NCI-H2107 treated with DMSO at 0.1 percent for 48 hours (cell line): Measurements from ENCODE around the gene PITRM1.
"Not testable (repeated sequence)": the region's sequence is repeated elsewhere in the genome, so short reads cannot be mapped to it uniquely, and the experiment has no call there.

Source experiments
- DNase-seq: peaks from one replicate; lab custom pipeline; 2025; ENCODE audit not compliant: unreplicated experiment; lab: John Stamatoyannopoulos, UW

The PITRM1 gene

GRCh38 chr10:3123571-3124411, 48.8 kb downstream of the PITRM1 start:
- DNase-seq = no peak

DNA sequence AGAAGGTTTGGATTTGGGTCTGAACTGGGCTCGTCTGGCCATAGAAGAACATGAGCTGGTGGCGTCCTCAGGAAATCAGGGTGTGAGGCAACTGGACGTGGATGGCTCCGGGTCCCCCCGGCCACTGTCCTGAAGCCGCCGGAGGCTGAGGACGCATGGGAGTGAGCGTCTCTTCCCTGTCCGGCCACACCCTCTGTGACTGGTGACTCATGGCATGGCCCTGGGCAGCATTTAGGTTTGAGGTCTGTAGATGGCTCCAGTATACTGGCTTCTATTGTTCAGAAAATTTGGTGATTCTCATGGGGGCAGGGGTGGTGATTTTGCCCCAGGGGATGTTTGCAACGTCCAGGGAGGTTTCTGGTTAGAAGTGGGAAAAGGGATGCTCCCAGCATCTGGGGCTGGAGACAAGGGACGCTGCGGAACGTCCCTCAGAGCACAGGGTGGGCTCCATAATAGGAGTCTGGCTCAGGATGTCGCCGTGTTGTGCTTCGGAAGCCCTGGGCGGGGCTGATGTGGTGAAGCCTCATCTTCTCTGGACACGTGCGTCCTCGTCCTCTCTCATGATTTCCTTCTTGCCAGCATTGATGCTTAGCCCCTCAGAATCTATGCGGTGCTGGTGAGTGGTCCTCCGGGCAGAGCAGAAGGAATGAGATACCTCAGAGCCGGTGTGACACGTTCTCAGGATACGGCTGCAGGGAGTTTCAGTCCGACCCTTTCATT, 49.9 kb downstream of the PITRM1 start:
- no peak for DNase-seq

DNA sequence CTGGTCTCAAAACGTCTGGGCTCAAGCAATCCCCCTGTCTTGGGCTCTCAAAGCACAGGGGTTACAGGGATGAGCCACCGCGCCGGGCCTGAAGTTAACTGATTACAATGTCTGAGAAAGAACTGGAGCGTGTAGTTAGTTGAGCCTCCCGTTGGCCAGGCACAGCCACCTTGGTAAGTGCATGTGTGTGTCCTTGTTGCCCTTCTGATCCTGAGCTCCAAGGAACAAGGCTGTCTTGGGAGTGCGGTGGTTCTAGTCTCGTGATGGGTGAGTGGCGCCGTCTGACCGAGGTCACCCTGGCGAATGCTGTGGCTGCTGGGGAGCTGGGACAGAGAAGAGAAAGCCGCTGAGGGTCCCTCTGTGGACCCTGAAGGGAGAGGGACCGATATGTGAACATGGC, 50.5 kb downstream of the PITRM1 start:
- no peak for DNase-seq

DNA sequence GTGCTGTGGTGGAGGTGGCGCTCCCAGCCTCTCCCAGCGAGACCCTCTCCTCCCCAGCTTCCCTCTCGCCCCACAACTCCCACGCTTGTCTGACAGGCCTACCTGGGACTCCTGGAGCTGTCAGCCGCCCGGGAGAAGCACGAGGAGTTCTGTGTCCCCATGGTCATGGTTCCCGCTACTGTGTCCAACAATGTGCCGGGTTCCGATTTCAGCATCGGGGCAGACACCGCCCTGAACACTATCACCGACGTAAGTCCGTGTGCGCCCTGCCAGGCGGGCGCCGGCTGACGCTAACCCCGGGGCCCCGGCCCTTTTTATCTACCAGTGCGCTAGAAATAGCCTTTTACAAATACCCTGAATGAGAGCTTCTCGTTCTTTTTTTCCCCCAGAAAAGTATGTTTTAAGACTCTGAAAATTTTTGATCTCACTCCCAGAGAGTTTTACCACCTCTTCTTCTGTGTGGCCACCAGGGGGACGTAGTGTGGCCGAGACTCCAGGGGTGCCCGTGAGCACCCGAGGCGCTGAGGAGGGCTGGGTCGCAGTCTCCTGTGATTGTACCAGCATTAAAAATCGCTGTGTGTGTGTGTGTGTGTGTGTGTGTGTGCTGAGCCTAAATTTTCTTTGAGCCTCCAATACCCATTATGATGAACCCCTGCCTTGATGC, 52.7 kb downstream of the PITRM1 start:
- no peak for DNase-seq

DNA sequence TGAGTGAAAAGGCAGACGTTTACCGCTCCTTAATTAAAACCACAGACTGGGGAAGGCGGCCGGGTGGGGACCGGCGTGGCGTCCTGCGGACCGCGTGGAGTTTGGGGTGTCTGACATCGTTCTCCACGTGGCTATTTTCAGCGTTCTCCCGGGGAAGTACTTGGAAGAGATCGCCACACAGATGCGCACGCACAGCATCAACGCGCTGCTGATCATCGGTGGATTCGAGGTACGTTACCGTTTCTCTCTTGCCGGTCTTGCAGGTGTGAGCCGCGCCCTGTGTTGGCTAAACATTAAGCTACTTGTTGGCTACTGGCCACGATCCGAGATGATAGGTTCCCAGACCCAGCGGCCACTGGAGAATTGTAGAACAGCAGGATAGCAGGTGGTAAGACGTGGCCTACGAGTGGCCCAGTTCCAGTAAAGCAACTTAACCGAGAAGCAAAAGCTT, 53.9 kb downstream of the PITRM1 start:
- no peak for DNase-seq

GRCh38 chr10:3117486-3117885, 55.1 kb downstream of the PITRM1 start:
- DNase-seq = no peak

- DNase-seq = no peak
Measured at GRCh38 chr10:3116508-3117100, 56.0 kb downstream of the PITRM1 start.

DNA sequence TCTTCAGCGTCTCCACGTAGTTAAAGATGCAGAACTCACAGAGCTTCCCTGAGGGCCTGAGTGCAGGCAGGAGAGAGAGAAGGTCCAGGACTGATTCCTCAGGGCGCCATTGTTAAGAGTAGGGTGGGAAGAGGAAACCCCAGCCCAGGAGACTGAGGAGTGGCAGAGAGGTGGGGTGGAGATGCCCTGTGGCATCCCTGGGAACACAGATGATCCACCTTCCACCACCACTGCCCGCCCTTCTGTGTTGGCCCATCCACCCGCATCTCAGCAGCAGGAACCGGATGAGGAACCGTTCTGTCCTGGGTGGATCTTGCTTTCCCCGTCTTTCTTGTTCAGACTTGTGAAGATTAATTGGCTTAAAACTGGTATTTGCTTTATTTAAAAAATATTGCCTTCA, 56.9 kb downstream of the PITRM1 start:
- no peak for DNase-seq

- no peak for DNase-seq
Measured at GRCh38 chr10:3113343-3113720, 59.2 kb downstream of the PITRM1 start.

GRCh38 chr10:3111621-3112163, 60.9 kb downstream of the PITRM1 start:
- DNase-seq = no peak

DNA sequence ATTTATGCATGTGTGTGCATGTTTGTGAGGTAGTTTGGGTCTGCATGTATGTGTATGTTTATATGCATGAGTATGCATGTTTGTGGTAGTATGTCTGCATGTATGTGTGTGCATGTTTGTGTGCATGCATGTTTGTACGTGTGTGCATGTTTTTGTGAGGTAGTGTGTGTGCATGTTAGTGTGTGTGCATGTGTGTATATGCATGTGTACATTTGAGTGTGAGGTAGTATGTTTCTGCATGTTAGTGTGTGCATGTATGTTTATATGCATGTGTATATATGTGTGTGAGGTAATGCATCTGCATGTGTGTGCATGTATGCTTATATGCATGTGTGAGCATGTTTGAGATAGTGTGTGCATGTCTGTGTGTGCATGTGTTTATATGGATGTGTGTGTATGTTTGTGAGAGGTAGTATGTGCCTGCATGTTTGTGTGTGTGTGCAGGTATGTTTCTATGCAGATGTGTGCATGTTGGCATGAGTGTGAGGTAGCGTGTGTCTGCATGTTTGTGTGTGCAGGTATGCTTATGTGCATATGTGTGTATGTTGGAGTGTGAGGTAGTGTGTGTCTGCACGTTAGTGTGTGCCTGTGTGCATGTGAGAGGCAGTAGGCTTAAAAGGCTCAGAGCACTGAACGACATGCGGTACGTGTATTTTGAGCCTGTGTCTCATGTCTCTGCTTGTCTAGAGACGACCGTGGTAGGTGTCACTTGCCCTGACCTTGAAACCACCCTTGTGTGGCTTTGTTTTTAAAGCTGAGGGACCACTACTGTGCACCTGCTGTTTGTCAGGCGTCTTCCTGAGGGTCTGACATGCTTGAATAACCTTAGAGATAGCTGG, 61.6 kb downstream of the PITRM1 start:
- no peak for DNase-seq

GRCh38 chr10:3109633-3110032, 62.9 kb downstream of the PITRM1 start:
- DNase-seq = no peak

DNA sequence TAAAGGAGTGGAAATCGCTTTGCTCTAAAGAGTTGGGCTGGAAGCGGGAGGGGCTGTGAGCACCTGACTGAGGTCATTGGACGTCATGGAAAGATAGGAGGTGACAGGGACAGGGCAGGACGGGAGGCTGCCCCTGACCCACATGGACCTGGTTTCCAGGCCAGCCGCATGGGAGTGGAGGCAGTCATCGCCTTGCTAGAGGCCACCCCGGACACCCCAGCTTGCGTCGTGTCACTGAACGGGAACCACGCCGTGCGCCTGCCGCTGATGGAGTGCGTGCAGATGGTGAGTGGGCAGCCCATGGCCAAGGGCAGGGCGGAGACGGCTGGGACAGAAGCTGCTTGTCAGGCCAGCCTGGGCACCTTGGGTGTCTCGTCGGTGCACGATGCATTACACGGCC, 63.4 kb downstream of the PITRM1 start:
- no peak for DNase-seq

GRCh38 chr10:3108575-3109105, 63.9 kb downstream of the PITRM1 start:
- no peak for DNase-seq

DNA sequence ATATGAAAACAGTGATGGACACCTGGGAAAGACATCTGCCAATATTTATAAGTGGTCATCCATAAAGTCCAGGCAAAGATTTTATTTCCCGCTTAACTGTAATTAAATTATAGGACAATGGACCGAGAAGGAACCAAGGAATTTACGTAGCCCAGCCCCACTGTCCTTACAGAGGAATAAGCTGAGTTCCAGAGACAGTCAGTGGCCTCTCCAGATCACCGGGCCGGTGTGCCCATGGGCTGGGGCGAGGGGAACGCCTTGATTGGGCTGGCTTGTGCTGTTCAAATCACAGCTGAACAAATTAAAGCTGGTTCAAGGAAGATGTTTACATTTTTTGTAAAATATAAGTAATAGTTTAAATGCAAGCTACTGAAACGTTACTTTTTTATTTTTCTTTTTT, 64.5 kb downstream of the PITRM1 start:
- DNase-seq = no peak

DNA sequence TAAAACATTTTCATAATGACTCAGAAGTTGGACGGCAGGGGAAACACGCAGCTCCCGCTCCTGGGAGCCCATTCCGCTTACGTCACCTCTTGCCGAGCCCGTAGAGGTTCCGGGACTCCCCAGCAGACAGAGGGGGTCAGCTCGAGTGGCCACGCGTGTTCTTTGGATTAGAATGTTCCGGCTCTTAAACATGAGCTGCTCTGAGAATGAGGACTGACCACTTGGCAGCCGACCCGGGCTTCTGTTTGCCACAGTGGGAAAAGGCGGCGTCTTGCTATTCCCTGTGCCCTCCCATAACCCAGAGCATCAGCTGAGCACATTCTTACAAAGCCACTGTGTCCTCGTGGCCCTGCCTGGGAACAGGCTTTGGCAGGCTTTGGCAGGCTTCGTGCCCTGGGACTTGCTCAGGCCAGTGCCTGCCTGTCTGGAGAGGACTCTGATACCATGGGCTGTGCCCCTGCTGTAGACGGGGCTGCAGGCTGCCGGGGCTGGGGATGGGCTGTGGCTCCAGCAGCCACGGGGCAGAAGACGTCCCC, 65.1 kb downstream of the PITRM1 start:
- DNase-seq = no peak

DNA sequence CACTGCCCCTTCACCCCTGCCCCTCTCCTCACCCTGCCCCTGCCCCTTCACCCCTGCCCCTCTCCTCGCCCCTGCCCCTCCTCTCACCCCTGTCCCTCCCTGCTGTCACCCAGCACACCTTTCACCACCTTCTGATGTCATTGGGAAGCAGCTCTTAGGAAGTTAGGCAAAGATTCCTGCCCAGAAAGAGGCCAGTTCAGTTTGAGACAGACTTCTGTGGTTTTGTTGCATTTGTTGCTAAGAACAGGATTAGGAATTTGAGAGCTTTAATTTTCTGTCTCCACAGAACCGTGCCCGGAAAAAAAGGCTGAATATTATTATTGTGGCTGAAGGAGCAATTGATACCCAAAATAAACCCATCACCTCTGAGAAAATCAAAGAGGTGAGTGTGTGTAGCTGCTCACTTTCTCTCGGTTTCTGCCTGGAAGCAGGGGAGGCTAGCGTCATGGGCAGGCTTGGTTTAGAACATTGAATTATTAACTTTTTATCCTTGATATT, 65.6 kb downstream of the PITRM1 start:
- no peak for DNase-seq

DNA sequence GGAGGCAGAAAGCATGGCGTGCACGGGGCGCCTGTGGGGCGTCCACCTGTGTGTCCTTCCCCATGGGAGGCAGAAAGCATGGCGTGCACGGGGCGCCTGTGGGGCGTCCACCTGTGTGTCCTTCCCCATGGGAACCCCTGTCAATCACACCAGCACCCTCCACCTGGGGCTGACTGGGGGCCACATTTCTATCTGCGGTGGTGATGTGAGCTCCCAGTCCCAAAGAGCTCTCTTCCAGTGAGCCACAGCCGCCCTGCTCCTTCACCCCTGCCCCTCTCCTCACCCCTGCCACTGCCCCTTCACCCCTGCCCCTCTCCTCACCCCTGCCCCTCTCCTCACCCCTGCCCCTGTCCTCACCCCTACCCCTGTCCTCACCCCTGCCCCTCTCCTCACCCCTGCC, 66.3 kb downstream of the PITRM1 start:
- not testable (repeated sequence) for DNase-seq

GRCh38 chr10:3105905-3106304, 66.7 kb downstream of the PITRM1 start:
- no peak for DNase-seq

DNA sequence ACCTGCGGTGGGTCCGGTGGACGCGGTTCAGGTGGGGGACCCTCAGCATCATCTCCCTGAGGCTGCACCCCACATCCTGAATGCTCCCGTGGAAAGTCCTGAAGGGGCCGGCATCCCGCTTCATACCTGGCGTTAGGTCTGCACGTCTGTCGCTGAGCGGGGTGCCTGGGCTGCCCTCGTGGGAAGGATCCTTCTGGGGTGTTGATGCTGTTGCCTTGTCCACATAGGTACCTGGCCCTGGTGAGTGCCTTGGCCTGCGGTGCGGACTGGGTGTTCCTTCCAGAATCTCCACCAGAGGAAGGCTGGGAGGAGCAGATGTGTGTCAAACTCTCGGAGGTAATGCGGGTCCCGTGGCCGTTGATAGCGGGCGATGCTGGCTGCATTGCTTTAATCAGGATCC, 67.4 kb downstream of the PITRM1 start:
- DNase-seq = no peak
